Endothelial cell of umbilical vein (primary cell): ENCODE measurements around the gene WIZ. TPM values are rescaled to one million over a fixed set of nuclear protein-coding genes. Genes with fewer than 3 reads are reported as not detected.

Experiments
- BruUV-seq: library from RNA; stranded (reverse); fragments of 400-500 nt; replicated peaks from 2 replicates; lab custom pipeline; 2021; lab: Mats Ljungman, UMichigan
- CTCF ChIA-PET: fragments of 300-600, 350-600 bp; sonication (Branson Sonifier 250); formaldehyde crosslinking; loops from one replicate; lab custom pipeline; 2021; ENCODE audit warnings: antibody characterized with exemption, inconsistent platforms; lab: Charles Lee
- POLR2A ChIA-PET: fragments of 300-600, 350-600 bp; sonication (Branson Sonifier 250); formaldehyde crosslinking; loops from one replicate; lab custom pipeline; 2021; ENCODE audit warnings: antibody characterized with exemption, inconsistent platforms; lab: Charles Lee
- DNase-seq: peaks from one replicate; pipeline ENCODE4 v3.0.0-alpha.2; 2011; ENCODE audit warnings: low read depth, low spot score
- FAIRE-seq: peaks from 2 replicates; lab custom pipeline; 2011; peaks lifted over from hg19 to GRCh38; lab: Jason Lieb, UNC
- H2AFZ ChIP-seq: 2 replicates; pipeline ENCODE4 v1.6.0; 2012; ENCODE audit warnings: low read depth, low read length, control low read depth, inconsistent platforms
- H3K27ac ChIP-seq: 2 replicates; pipeline ENCODE4 v1.5.1; 2011; ENCODE audit warnings: low read depth, mild to moderate bottlenecking, control low read depth, low read length, moderate library complexity; ENCODE audit not compliant: insufficient read depth
- H3K27me3 ChIP-seq, 2 experiments: 2 replicates each; pipeline versions ENCODE4 v1.6.0 to v1.6.1; 2011; ENCODE audit warnings: low read length in 2 of 2, mixed read lengths in 1 of 2; ENCODE audit not compliant: control insufficient read depth in 2 of 2, insufficient read depth in 2 of 2
- H3K36me3 ChIP-seq, 2 experiments: 2 replicates in 1 of 2; 3 replicates in 1 of 2; pipeline ENCODE4 v1.5.1; 2011; ENCODE audit warnings: low read length in 2 of 2, mild to moderate bottlenecking in 1 of 2, moderate library complexity in 1 of 2; ENCODE audit not compliant: control insufficient read depth in 2 of 2, insufficient read depth in 2 of 2; ENCODE audit errors: extremely low read depth in 1 of 2
- H3K4me1 ChIP-seq: 3 replicates; pipeline ENCODE4 v1.5.1; 2011; ENCODE audit warnings: mild to moderate bottlenecking, low read length; ENCODE audit not compliant: control insufficient read depth, insufficient read depth; ENCODE audit errors: extremely low read depth
- H3K4me2 ChIP-seq: 2 replicates; pipeline ENCODE4 v1.6.1; 2011; ENCODE audit warnings: low read length, control low read depth, mixed read lengths; ENCODE audit not compliant: insufficient read depth
- H3K4me3 ChIP-seq, 3 experiments: fragments of 200-600 bp in 1 of 3; sonication (generic), shearing (Covaris generic) in 1 of 3; replicated peaks in 1 of 3; 2 replicates each; pipeline ENCODE4 v1.5.1; 2011 to 2016; ENCODE audit warnings: control low read depth in 3 of 3, low read length in 3 of 3, mild to moderate bottlenecking in 2 of 3, inconsistent platforms in 1 of 3, low read depth in 1 of 3, moderate library complexity in 1 of 3; ENCODE audit not compliant: insufficient read depth in 1 of 3
- H3K79me2 ChIP-seq: 2 replicates; pipeline ENCODE4 v1.6.0; 2012; ENCODE audit warnings: low read length, inconsistent platforms; ENCODE audit not compliant: control insufficient read depth, insufficient read depth
- H3K9ac ChIP-seq: replicated peaks from 2 replicates; pipeline ENCODE3; 2011; ENCODE audit warnings: low read length, control low read depth; ENCODE audit not compliant: insufficient read depth; ENCODE audit errors: extremely low read depth
- H3K9me1 ChIP-seq: replicated peaks from 3 replicates; pipeline ENCODE4 v1.6.0; 2011; ENCODE audit warnings: mild to moderate bottlenecking, low read length; ENCODE audit not compliant: control insufficient read depth, insufficient read depth; ENCODE audit errors: extremely low read depth
- H3K9me3 ChIP-seq: replicated peaks from 2 replicates; pipeline ENCODE4 v1.5.1; 2012; ENCODE audit warnings: low read length, inconsistent platforms; ENCODE audit not compliant: control insufficient read depth, insufficient read depth
- H4K20me1 ChIP-seq: replicated peaks from 2 replicates; pipeline ENCODE3; 2011; ENCODE audit warnings: mild to moderate bottlenecking, low read length; ENCODE audit not compliant: control insufficient read depth, insufficient read depth; ENCODE audit errors: extremely low read depth
- CTCF ChIP-seq, 2 donors: IDR thresholded peaks; 1 replicate in 1 of 2; 2 replicates in 1 of 2; pipeline ENCODE4 v1.5.1; 2011; ENCODE audit warnings: low read length in 2 of 2, mild to moderate bottlenecking in 2 of 2, moderate library complexity in 2 of 2, control low read depth in 1 of 2, inconsistent platforms in 1 of 2, low read depth in 1 of 2; ENCODE audit not compliant: insufficient read depth in 1 of 2; ENCODE audit errors: extremely low read depth in 1 of 2
- EZH2 ChIP-seq: IDR thresholded peaks from 2 replicates; pipeline ENCODE4 v1.6.1; 2012; ENCODE audit warnings: borderline replicate concordance, low read depth, mild to moderate bottlenecking, moderate library complexity, low read length, inconsistent platforms; ENCODE audit not compliant: severe bottlenecking
- JUN ChIP-seq: IDR thresholded peaks from 2 replicates; pipeline ENCODE4 v1.6.1; 2011; ENCODE audit warnings: borderline replicate concordance, low read depth; ENCODE audit not compliant: insufficient read length, insufficient read depth
- MAX ChIP-seq: IDR thresholded peaks from 2 replicates; pipeline ENCODE4 v1.6.1; 2011; ENCODE audit not compliant: insufficient read depth, insufficient read length
- MYC ChIP-seq: IDR thresholded peaks from one replicate; pipeline ENCODE4 v1.6.1; 2011; ENCODE audit warnings: mild to moderate bottlenecking, low read depth, low read length
- POLR2AphosphoS5 ChIP-seq: IDR thresholded peaks from 2 replicates; pipeline ENCODE4 v1.6.1; 2012; ENCODE audit warnings: low read depth, mild to moderate bottlenecking, control low read depth, low read length, moderate library complexity; ENCODE audit not compliant: insufficient read depth
- dilution Hi-C: fragments of 300-500 bp; cut with MboI; formaldehyde crosslinking; loops from one replicate; pipeline ENCODE4 v1.15.0; 2019; ENCODE audit warnings: low sequenced_read_pairs; ENCODE audit not compliant: extremely low pct_ligation_motif_present
- intact Hi-C: fragments of 100-400 bp; cut with micrococcal nuclease; formaldehyde crosslinking; loops from one replicate; pipeline ENCODE4 v1.10.0; 2022
- polyA plus RNA-seq, 4 experiments: library from polyadenylated mRNA; depleted of rRNA in 3 of 4; stranded (reverse) in 3 of 4; unstranded in 1 of 4; fragments of >200 nt; gene quantifications; 2 replicates each; pipeline versions ENCODE4 v1.2.1 to v1.2.3, GENCODE V29; 2011 to 2012; ENCODE audit warnings: missing spikeins in 1 of 4
- total RNA-seq: library from RNA; stranded (reverse); gene quantifications from 2 replicates; pipeline ENCODE4 v1.2.3, GENCODE V29; 2021

The WIZ gene
- total and polyA plus RNA-seq, 2 donors (not counting 3 experiments of a cell fraction or from before 2014, with no cell fraction given) = 21.0 to 47.2 TPM

- FAIRE-seq = no peak
- intact Hi-C loops = loop anchor here (1.0 kb wide), 2 partner anchors 12 to 125 kb away; no protein-coding TSS in a partner anchor
Observed at GRCh38 chr19:15431396-15432017, 18.2 kb downstream of the WIZ start.

More at GRCh38 chr19:15431396-15432017, 18.2 kb downstream of the WIZ start:
- Histone ChIP-seq H3K27me3 (no peaks in the 10 kb centered on the region), H3K27ac (peak overlapping the region; percentile 15), H2AFZ (no peak overlapping the region), H3K4me1 (peaks cover 12% of the 10 kb centered on the region), H3K9ac (peak overlapping the region; percentile 80), H3K4me3 (peak overlapping the region; percentile 77 to 90 (median 82)), H3K4me2 (peak overlapping the region; percentile 74), H3K9me1 (no peaks in the 10 kb centered on the region), H3K36me3 (peaks cover 4 to 22% of the 10 kb centered on the region in 2 experiments), H3K79me2 (peaks cover 46% of the 10 kb centered on the region), H4K20me1 (no peaks in the 10 kb centered on the region), H3K9me3 (no peaks in the 10 kb centered on the region)
- dilution Hi-C loops = no loop called here
- no peak for DNase-seq
- POLR2A ChIA-PET = interaction anchor here (1.9 kb wide), 1 partner anchor 21 kb away, joined by 5 read pairs; no protein-coding TSS in a partner anchor
- CTCF ChIA-PET = interaction anchor here (3.6 kb wide), 1 partner anchor 12 kb away, joined by 24 read pairs; the partner anchor contains the start of gene AKAP8L
- no peak for TF ChIP-seq CTCF (IDR thresholded peaks at IDR 0.05; ENCODE audit: extremely low read depth in 1 of 2, insufficient read depth in 1 of 2, low read depth in 1 of 2, low read length in 2 of 2)
- no peak for TF ChIP-seq EZH2
- TF ChIP-seq MYC = no peak
- no peak for TF ChIP-seq POLR2AphosphoS5
- TF ChIP-seq MAX = no peak
- TF ChIP-seq JUN = no peak
- TSS peak; percentile 46 for BruUV-seq
